Measurements from ENCODE around the gene HMCES.

DNA sequence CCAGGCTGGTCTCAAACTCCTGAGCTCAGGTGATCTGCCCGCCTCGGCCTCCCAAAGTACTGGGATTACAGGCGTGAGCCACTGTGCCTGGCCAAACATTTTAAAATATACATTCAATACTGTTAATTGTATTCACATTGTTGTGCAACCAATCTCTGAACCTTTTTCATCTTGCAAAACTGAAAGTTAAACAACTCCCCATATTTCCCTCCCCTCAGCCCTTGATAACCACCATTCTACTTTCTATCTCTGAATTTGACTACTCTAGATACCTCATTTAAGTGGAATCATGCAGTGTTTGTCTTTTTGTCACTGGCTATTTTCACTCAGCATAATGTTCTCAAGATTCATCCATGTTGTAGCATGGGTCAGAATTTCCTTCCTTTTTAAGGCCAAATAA, 30.0 kb downstream of the HMCES start:
- TF ChIP-seq POLR2AphosphoS5 (IDR thresholded peaks at IDR 0.05; ENCODE audit: low read depth, low read length) = no peak
- no peak for TF ChIP-seq POLR2A (IDR thresholded peaks at IDR 0.05; ENCODE audit: low read depth, low read length)
